Measurements from ENCODE around the gene FNDC8.

Gene FNDC8

GRCh38 chr17:35121315-35121714, at the start of gene FNDC8:
Gene FNDC8, plus strand, starts transcription at chr17:35121615. Its CDS starts 79 bp downstream, at chr17:35121694.
- Mint-ChIP-seq H3K4me1 (ENCODE audit: low read depth) (peaks cover 29% of the 10 kb centered on the region), H3K4me3 (peak within 1 kb of the TSS; percentile 30), H3K27me3 (no peaks in the 10 kb centered on the region), H3K27ac (no peak within 1 kb of the TSS), H3K36me3 (no peaks in the 10 kb centered on the region), H3K9me3 (ENCODE audit: low read depth) (no peaks in the 10 kb centered on the region)

GRCh38 chr17:35073183-35073790, 48.1 kb upstream of the FNDC8 start:
- Mint-ChIP-seq H3K4me3 (peak overlapping the region; percentile 56), H3K4me1 (ENCODE audit: low read depth) (peaks cover 64% of the 10 kb centered on the region), H3K9me3 (ENCODE audit: low read depth) (no peaks in the 10 kb centered on the region), H3K27ac (peak overlapping the region; percentile 89), H3K27me3 (no peaks in the 10 kb centered on the region), H3K36me3 (peaks cover 4% of the 10 kb centered on the region)

DNA sequence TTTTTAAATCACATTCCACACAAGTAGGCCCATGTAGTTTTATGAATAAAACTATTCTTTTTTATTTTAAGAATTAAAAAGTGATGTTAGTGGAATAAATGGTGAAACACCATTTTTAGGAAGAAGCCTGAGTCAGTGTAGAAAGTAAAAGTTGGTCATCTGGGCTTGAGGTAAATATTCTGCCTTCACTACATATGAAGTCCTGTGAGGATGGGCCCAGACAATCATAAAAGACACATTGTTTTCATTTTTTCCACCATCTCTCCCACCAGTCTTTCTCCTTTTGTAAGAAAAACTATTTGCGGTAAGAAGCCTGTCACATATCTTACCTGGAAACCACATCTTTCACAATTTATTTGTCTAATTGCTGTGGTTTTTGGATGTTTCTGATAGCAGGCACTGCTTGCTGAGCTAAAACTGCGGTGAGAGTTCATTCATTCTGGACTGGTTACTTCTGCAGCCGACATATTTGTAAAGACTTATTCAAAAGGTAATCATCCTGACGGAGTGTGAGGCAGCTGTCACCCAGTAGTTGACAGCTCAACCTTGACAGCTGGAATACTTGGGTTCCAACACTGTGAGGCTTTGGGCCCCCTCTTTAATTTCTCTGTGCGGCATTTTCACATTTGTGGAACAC, 47.3 kb upstream of the FNDC8 start:
- Mint-ChIP-seq H3K27ac (peak overlapping the region; percentile 89), H3K4me3 (peak overlapping the region; percentile 56), H3K27me3 (no peaks in the 10 kb centered on the region), H3K9me3 (ENCODE audit: low read depth) (no peaks in the 10 kb centered on the region), H3K4me1 (ENCODE audit: low read depth) (peaks cover 62% of the 10 kb centered on the region), H3K36me3 (peaks cover 4% of the 10 kb centered on the region)

- Mint-ChIP-seq H3K27me3 (no peaks in the 10 kb centered on the region), H3K36me3 (peaks cover 4% of the 10 kb centered on the region), H3K4me3 (peak overlapping the region; percentile 56), H3K4me1 (ENCODE audit: low read depth) (peaks cover 65% of the 10 kb centered on the region), H3K27ac (peak overlapping the region; percentile 89), H3K9me3 (ENCODE audit: low read depth) (no peaks in the 10 kb centered on the region)
Observed at GRCh38 chr17:35074711-35075707, 46.4 kb upstream of the FNDC8 start.

- H3K4me1 Mint-ChIP-seq (ENCODE audit: low read depth): peaks cover 76% of the 10 kb centered on the region
- no peak overlapping the region for H3K4me3 Mint-ChIP-seq
- H3K36me3 Mint-ChIP-seq: peaks cover 2% of the 10 kb centered on the region
- H3K27me3 Mint-ChIP-seq: no peaks in the 10 kb centered on the region
- H3K9me3 Mint-ChIP-seq (ENCODE audit: low read depth): no peaks in the 10 kb centered on the region
- no peak overlapping the region for H3K27ac Mint-ChIP-seq
Observed at GRCh38 chr17:35076874-35077273, 44.5 kb upstream of the FNDC8 start.

DNA sequence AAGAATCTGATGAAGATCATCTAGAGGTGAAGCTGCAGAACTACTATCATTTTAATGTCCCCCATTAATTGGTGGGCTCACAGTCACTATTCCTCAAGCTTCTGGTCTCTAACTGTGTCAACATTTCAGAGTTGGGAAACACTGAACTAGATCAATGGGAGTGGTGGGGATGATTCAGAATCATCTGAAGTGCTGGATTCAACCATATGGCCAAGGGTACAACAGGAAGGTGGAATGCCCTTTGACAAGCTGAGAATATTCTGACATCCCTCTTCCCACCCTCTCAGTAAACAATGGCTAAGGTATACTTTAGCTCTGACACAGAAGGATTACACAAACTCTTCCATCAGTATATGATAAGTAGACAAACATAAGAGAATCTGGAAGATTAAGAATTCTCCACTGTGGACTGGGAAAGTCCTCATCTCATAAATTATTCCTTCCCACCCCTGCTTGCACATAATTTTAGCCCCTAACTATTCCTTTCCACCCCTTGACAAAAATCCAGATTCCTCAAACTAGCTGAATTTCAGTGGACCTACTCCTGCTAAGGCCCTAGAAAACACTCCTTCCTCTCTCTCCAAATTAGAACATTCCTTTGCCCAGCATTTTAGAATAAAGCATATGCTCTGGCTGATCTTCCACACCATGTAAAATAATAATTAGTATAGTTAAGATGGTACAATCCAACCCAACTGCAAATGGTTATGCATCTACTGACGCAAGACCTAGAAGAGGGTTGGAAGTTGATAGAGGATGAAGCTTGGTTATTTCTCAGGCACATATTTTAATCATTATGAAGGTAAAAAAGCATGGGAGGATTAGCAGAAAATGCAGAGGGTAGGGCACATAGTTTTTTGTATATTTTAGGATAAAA, 41.6 kb upstream of the FNDC8 start:
- H3K27ac Mint-ChIP-seq: peak overlapping the region; percentile 10
- no peaks in the 10 kb centered on the region for H3K36me3 Mint-ChIP-seq
- no peaks in the 10 kb centered on the region for H3K27me3 Mint-ChIP-seq
- H3K9me3 Mint-ChIP-seq (ENCODE audit: low read depth): no peaks in the 10 kb centered on the region
- H3K4me1 Mint-ChIP-seq (ENCODE audit: low read depth): peaks cover 69% of the 10 kb centered on the region
- no peak overlapping the region for H3K4me3 Mint-ChIP-seq

DNA sequence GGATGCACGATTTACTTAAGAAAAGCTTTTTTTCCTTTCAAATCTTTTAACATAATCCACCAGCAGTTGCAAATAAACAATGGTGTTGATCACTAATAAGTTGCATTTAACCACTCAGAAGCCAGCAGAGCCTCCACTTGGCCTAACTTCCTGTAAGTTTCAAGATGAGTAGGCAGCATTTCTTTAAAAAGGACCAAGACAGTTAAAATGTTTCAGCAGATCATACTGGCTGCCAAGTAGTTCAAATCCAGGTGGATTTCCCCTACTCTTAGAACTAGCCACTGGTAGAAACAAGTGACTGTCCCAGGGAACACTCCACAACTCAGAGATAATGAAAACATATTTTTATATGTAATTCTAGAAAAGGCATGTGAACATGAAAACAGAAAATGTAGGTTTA, 40.9 kb upstream of the FNDC8 start:
- Mint-ChIP-seq H3K36me3 (no peaks in the 10 kb centered on the region), H3K4me1 (ENCODE audit: low read depth) (peaks cover 68% of the 10 kb centered on the region), H3K27ac (peak overlapping the region; percentile 59), H3K27me3 (no peaks in the 10 kb centered on the region), H3K9me3 (ENCODE audit: low read depth) (no peaks in the 10 kb centered on the region), H3K4me3 (no peak overlapping the region)

DNA sequence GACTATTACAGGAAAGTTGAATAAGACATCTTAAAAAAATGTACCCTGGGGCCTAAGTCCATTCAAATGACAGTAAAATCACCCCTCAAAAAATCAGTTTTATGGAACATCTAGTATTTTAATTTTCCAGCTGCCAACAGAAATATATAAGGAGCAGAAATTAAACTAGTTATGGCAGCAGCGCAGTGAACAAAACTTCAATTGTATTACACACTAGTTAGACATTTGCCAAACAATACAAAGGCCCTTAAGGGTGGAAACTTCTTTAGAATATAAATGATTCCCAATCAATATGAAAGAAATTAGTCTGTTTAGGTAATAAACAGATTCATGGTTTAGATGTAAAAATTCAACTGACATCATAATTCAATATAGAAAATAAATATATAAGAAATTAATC, 39.8 kb upstream of the FNDC8 start:
- Mint-ChIP-seq H3K4me1 (ENCODE audit: low read depth) (peaks cover 75% of the 10 kb centered on the region), H3K27me3 (no peaks in the 10 kb centered on the region), H3K9me3 (ENCODE audit: low read depth) (no peaks in the 10 kb centered on the region), H3K36me3 (no peaks in the 10 kb centered on the region), H3K27ac (no peak overlapping the region), H3K4me3 (peak overlapping the region; percentile 23)

GRCh38 chr17:35082073-35082657, 39.2 kb upstream of the FNDC8 start:
- peaks cover 76% of the 10 kb centered on the region for H3K4me1 Mint-ChIP-seq (ENCODE audit: low read depth)
- H3K27ac Mint-ChIP-seq: peak overlapping the region; percentile 87
- H3K27me3 Mint-ChIP-seq: no peaks in the 10 kb centered on the region
- no peaks in the 10 kb centered on the region for H3K36me3 Mint-ChIP-seq
- peak overlapping the region; percentile 70 for H3K4me3 Mint-ChIP-seq
- no peaks in the 10 kb centered on the region for H3K9me3 Mint-ChIP-seq (ENCODE audit: low read depth)

DNA sequence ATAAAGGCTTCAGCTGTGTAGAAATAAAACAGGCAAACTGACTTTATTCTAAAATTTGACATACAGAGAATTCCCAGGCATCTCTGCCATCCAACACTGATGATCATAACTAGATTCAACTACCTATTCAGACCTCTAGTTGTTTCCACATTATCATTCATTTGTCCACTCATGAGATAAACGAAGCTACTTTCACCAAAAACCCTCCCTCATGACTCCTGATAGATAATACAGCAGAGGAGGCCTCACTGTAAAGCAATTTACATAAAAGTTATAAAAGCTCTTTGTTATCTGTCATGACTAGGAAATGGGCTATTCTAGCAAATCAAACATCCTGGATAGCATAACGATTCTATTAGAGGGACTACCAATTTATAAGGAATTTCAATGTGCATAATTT, 38.3 kb upstream of the FNDC8 start:
- Mint-ChIP-seq H3K9me3 (ENCODE audit: low read depth) (no peaks in the 10 kb centered on the region), H3K4me1 (ENCODE audit: low read depth) (peaks cover 77% of the 10 kb centered on the region), H3K27me3 (no peaks in the 10 kb centered on the region), H3K27ac (peak overlapping the region; percentile 87), H3K36me3 (no peaks in the 10 kb centered on the region), H3K4me3 (peak overlapping the region; percentile 38)

DNA sequence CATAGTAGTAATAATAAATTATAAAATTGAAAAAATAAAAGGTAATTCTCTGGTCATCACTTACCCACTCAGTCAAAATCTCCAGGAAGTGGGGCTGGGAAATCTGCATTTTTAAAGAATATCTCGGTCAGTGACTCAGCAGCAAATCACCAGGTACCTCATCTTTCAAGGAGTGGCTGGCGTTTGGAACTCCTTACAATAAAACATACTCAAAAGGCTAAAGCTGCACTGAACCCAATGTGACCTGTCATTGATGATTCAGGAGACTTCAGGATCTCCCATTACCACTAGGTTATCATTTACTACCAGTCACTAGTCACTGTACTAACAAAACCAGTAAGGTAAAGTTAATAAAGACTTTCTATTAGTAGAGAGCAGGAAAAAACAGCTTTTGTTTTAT, 36.4 kb upstream of the FNDC8 start:
- Mint-ChIP-seq H3K9me3 (ENCODE audit: low read depth) (no peaks in the 10 kb centered on the region), H3K4me1 (ENCODE audit: low read depth) (peaks cover 77% of the 10 kb centered on the region), H3K4me3 (no peak overlapping the region), H3K36me3 (no peaks in the 10 kb centered on the region), H3K27ac (peak overlapping the region; percentile 55), H3K27me3 (no peaks in the 10 kb centered on the region)

DNA sequence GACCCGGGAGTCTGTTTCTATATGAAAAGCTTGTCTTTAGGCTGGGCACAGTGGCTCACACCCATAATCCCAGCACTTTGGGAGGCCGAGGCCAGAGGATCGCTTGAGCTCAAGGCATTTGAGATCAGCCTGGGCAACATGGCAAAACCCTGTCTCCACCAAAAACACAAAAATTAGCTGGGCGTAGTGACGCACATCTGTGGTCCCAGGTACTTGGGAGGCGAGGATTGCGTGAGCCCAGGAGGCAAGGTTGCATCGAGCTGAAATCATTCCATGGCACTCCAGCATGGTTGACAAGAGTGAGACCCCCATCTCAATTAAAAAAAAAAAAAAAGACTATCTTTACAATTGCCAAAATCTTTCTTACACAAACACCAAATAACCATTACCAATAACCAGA, 35.3 kb upstream of the FNDC8 start:
- Mint-ChIP-seq H3K36me3 (no peaks in the 10 kb centered on the region), H3K4me1 (ENCODE audit: low read depth) (peaks cover 74% of the 10 kb centered on the region), H3K9me3 (ENCODE audit: low read depth) (no peaks in the 10 kb centered on the region), H3K27ac (no peak overlapping the region), H3K27me3 (no peaks in the 10 kb centered on the region), H3K4me3 (no peak overlapping the region)

DNA sequence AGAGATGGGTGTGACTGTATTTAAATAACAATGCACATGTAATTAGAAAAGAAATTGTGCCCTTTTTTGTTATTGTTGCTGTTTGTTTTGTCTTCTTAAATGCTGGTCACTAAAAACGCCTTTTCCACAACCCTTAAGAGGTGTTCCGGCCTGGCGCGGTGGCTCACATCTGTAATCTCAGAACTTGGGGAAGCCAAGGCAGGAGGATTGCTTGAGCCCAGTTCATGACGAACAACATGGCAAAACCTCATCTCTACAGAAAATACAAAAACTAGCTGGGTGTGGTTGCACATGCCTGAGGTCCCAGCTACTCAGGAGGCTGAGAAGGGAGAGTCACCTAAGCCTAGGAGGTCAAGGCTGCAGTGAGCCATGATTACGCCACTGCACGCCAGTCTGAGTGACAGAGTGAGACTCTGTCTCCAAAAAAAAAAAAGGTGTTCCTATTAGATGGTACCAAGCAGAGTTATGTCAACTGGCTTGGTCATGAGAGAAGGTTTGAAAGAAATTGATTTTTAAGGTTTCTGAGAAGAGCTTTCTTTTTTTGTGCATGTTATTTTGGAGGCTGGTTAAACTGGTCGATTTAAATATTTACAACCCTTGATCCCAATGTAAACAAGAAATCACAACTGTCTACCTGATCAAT, 34.4 kb upstream of the FNDC8 start:
- no peaks in the 10 kb centered on the region for H3K36me3 Mint-ChIP-seq
- no peaks in the 10 kb centered on the region for H3K9me3 Mint-ChIP-seq (ENCODE audit: low read depth)
- peak overlapping the region; percentile 93 for H3K27ac Mint-ChIP-seq
- no peaks in the 10 kb centered on the region for H3K27me3 Mint-ChIP-seq
- H3K4me3 Mint-ChIP-seq: peak overlapping the region; percentile 93
- peaks cover 67% of the 10 kb centered on the region for H3K4me1 Mint-ChIP-seq (ENCODE audit: low read depth)
